ENCODE data around the gene AOAH. TPM values are rescaled to one million over a fixed set of nuclear protein-coding genes. Genes with fewer than 3 reads are reported as not detected.

The AOAH gene
- total and polyA plus RNA-seq, 11 donors = 0.65 to 42.0 (median 1.8) TPM

GRCh38 chr7:36515847-36516246 lies 208.4 kb downstream of the AOAH start:
- 95 to 97% (median 96%) methylated on average over 3 of the region's 3 CpGs for WGBS, 4 donors
- DNase-seq = no peak
- TF ChIP-seq POLR2A (IDR thresholded peaks at IDR 0.05) = no peak
- no peak for TF ChIP-seq CTCF (IDR thresholded peaks at IDR 0.05)
- Histone ChIP-seq H3K4me3 (no peak overlapping the region), H3K9me3 (no peaks in the 10 kb centered on the region), H3K27ac (no peak overlapping the region), H3K27me3 (peaks cover 0 to 4% (median 0%) of the 10 kb centered on the region in 9 donors), H3K4me1 (no peaks in the 10 kb centered on the region), H3K36me3 (peaks cover 0 to 5% (median 0%) of the 10 kb centered on the region in 9 donors)
- intact Hi-C loops (cut with DNase I) = no loop called here
- no peak for ATAC-seq

DNA sequence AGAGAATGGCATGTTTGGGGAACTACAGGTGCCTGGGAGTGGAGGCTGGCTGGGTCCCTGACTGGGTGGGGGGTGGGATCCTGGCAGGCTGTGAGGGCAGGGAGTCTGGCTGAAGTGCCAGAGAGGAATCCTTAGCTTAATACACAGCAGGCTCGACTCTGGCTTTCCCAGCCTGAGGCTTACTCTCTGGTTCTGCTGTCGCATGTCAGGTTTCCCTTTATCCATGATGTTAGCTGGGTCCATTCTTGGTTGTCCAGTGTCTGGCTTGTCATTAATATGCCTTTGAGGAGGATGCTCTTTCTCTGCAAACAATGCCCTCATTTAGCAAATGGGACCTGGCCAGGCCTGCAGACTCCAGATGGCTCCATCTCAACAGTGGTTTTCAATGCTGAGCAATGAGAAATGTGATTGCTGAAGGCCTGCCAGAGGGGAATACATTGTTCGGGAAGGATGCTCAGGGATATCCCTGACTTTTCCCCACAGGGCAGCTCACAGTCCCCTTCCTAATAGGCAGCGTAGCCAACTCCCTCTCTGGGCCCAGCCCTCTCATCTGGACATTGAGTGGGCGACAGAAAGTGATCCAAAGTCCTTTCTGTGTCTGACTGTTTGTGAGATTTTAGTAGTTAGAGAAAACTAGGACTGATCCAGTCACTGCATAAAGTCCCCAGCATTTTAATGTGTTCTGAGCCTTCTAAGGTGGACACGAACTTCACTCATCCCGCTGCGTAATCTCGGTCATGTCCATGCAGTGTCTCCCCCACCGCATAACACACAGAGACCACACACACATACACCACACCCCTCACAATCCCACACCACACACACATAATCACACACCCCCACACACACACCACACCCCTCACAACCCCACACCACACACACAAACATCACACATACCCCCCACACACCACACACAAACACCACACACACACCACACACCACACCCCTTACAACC lies 209.7 kb downstream of the AOAH start:
- no peaks in the 10 kb centered on the region for H3K4me1 ChIP-seq
- no peaks in the 10 kb centered on the region for H3K36me3 ChIP-seq
- 83 to 89% (median 87%) methylated on average over 10 of the region's 10 CpGs for WGBS, 4 donors
- TF ChIP-seq CTCF (IDR thresholded peaks at IDR 0.05) (no peak), POLR2A (IDR thresholded peaks at IDR 0.05) (no peak)
- no peak overlapping the region for H3K4me3 ChIP-seq
- H3K27me3 ChIP-seq = peaks cover 0 to 4% (median 0%) of the 10 kb centered on the region in 9 donors
- no peaks in the 10 kb centered on the region for H3K9me3 ChIP-seq
- H3K27ac ChIP-seq = no peak overlapping the region
- DNase-seq = no peak
- ATAC-seq = no peak
- intact Hi-C loops (cut with DNase I) = no loop called here

GRCh38 chr7:36513393-36513792 lies 210.9 kb downstream of the AOAH start:
- H3K4me3 ChIP-seq = no peak overlapping the region
- ATAC-seq (no peak), DNase-seq (no peak)
- intact Hi-C loops (cut with DNase I) = no loop called here
- no peaks in the 10 kb centered on the region for H3K4me1 ChIP-seq
- TF ChIP-seq CTCF (IDR thresholded peaks at IDR 0.05) (no peak), POLR2A (IDR thresholded peaks at IDR 0.05) (no peak)
- WGBS, 4 donors = 72 to 95% (median 92%) methylated on average over 10 of the region's 10 CpGs
- peaks cover 0 to 1% (median 0%) of the 10 kb centered on the region in 9 donors for H3K27me3 ChIP-seq
- no peaks in the 10 kb centered on the region for H3K36me3 ChIP-seq
- H3K9me3 ChIP-seq = no peaks in the 10 kb centered on the region
- H3K27ac ChIP-seq = no peak overlapping the region

DNA sequence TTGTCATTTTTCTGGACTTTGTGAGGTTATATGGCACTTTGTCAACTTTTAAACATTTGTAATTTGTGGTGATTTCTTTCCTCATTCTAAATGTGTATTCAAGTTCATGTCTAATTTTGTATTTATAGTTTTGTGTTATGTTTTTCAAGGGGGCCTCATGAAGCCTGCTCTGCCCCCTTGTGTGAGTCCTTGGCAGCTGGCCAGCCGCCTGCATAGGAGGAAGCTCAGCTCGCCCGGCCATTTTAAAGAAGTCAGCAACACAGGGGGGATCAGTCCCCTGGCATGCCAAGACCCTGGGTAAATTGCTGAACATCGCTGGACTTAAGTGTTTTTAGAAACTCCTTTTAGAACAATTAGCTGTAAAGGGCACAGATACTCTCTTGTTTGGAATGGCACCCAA lies 211.7 kb downstream of the AOAH start:
- Histone ChIP-seq H3K4me1 (no peaks in the 10 kb centered on the region), H3K27me3 (no peaks in the 10 kb centered on the region), H3K36me3 (no peaks in the 10 kb centered on the region), H3K27ac (no peak overlapping the region), H3K9me3 (no peaks in the 10 kb centered on the region), H3K4me3 (no peak overlapping the region)
- no peak for TF ChIP-seq POLR2A (IDR thresholded peaks at IDR 0.05)
- TF ChIP-seq CTCF (IDR thresholded peaks at IDR 0.05) = no peak
- ATAC-seq (no peak), DNase-seq (no peak)
- intact Hi-C loops (cut with DNase I) = no loop called here
- 60 to 73% (median 67%) methylated on average over 4 of the region's 4 CpGs for WGBS, 4 donors

All from heart left ventricle (tissue), 16 donors.